ENCODE measurements around the gene USP2.
A peak's percentile ranks its signal among the peaks of the same experiment; 100 is the strongest.

The USP2 gene

GRCh38 chr11:119363081-119363850 lies 18.2 kb downstream of the USP2 start:
- DNase-seq: no peak

DNA sequence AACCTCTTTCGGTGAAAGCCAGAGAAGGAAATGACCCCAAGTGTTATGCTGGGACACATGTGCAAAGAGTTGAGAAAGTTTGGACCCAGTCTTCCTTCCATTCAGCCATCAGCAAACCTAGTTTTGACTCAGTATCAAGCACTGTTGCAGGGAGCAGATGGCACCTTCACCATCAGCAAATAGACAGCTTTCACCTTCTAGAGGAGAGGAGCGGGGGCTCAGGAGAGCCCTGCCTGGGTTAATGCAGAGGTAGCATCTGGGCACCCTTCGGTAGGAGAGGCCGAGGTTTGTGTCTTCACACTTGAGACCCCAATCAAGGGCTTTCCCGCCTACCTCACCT lies 18.8 kb downstream of the USP2 start:
- DNase-seq: no peak

- no peak for DNase-seq
Measured at GRCh38 chr11:119361941-119362725, 19.4 kb downstream of the USP2 start.

GRCh38 chr11:119361056-119361787 lies 20.3 kb downstream of the USP2 start:
- peak; percentile 76 for DNase-seq

GRCh38 chr11:119359365-119360214 lies 21.9 kb downstream of the USP2 start:
- no peak for DNase-seq

DNA sequence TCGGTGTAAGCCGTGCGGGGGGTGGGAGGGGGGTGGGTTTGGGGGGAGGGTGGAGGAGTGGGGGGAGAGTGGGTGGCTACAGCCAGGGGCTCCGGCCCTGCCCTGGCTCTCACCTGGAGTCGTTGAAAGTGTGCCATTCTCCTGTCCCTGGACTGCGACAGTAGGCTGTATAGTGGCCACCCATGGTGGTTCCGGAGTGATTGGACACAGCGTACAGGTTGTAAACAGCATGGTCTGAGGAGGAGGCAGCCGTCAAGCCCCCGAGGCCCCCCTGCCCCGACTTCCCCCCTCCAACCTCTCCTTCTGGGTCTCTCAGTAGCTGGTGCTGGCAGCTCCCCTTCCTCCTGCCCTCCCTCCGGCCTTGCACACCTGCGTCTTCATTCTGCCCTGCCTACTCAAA lies 24.4 kb downstream of the USP2 start:
- no peak for DNase-seq

DNA sequence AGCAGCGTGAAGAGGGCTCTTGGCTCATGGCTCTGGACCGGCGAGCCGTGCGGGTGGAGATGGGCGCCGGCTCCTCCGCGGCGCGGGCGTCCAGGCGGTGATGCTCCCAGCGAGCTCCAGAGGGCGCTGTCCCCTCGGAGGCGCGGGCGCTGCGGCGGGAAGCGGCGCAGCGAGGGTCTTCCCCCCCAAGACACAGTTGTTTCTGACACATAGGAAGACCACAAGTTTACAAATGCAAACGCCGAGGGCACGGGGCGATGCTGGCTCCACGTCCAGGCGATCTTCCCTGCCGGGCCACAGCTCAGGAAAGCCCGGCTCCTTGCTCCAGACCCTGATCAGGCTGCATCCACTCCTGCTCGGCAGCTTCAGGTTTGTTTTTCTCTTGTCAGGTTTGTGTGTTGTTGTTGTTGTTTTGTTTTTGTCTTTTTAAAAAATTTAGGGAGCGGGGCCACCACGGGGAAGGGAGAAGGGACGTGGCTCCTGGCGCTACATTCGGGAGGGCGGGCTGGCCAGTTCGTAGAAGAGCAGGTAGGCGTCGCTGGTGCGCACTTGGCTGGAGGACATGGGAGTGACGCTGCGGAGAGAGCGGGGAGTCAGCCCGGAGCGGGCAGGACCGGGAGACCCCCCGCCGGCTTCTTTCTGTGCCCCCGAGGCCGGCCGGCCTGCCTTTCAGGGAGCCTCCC lies 25.0 kb downstream of the USP2 start:
- peak; percentile 78 for DNase-seq

DNA sequence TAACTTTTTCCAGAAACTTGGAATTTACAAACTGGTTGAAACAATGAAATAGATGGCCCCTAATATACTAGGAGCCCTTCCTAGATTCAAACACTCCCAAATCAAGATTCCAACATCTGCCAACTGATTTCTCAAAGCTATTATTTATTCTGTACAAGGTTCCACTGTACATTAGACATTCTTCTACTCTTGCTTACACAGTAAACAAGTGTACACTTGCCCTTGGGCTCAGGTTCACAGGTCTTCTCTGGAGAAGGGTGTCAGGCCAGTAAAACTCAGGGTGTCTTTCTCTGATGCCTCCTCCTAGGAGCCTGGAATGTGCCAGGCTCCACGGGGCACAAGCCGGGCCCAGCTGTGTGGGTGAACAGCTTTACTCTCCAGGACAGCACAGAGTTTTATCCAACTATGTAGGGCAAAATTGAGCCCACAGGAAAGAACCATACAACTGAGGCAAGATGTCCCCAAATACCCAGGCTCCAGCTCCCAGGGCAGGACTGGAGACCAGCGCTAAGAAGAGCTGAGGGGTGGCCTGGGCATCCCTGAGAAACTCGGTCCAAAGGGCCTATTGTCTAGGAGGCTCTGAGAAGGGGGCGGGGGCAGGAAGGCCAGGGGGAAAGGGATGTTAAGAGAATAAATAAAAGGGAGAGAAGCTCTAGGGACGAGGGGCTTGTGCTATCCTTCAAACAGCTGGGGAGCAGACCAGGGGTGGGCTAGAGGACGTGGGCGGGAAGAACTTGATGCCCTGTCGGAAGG lies 26.2 kb downstream of the USP2 start:
- DNase-seq: no peak

DNA sequence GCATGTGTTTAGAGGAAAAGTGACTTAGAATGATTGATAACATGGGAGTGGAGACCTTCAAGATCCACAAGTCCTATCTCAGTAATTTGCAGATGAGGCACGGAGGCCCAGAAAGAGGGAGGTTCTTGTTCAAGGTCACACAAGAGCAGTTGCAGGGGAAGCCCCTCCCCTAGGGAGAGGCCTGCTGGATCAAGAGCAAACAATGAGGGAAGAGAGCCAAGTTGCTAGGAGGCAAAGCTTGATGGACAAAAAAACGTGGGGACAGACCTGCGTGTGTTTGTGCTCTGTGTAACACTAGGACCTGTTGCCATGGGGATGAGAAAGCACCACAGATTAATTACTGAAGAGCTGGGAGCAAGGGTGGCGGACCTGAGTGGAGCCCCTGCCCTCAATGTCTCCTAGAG lies 28.6 kb downstream of the USP2 start:
- no peak for DNase-seq

GRCh38 chr11:119351232-119351631 lies 30.3 kb downstream of the USP2 start:
- DNase-seq: no peak

GRCh38 chr11:119350302-119350701 lies 31.2 kb downstream of the USP2 start:
- DNase-seq: no peak

GRCh38 chr11:119347940-119348605 lies 33.4 kb downstream of the USP2 start:
- DNase-seq: no peak

DNA sequence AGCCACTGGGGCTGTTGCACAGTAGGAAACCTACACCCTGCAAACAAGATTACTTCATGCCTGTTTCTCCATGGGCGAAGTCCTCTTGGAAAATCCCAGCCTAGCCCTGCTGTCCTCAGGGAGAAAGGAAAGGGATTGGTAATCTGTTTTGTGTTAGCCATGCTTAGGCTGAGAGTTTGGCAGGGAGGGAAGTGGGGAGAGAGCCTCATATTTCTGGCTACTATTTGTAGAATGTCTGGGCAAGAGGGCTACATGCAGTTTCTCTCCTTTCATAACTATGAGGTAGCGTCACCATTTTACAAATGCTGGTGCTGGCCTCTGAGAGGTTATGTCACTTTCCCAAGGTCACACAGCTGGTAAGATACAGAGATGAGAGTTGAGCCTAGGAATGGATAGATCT lies 34.2 kb downstream of the USP2 start:
- DNase-seq: peak; percentile 84

GRCh38 chr11:119346605-119347004 lies 34.9 kb downstream of the USP2 start, which contains the start of gene MFRP:
Gene MFRP (minus strand): TSS chr11:119346705. CDS start chr11:119346513, 192 bp downstream.
- DNase-seq: no peak

DNA sequence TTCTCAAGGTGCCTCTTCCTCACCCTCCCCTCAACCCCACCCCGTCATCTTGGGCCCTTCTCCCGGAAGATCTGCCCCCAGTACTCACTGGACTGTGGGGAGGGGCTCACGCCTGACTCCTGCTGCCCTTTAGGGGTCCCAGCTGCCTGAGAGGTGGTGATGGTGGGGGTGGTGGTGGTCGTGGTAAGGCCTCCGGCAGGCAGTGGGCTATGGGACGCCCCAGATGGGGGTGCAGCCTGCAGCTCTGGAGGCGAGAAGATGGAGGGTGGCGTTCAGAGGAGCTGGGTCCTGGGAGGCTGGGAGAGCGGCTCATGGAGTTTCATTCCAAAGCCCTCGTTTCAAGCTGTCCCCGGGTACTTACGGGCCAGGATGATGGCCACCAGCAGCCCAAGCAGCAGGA lies 35.8 kb downstream of the USP2 start:
- no peak for DNase-seq

DNA sequence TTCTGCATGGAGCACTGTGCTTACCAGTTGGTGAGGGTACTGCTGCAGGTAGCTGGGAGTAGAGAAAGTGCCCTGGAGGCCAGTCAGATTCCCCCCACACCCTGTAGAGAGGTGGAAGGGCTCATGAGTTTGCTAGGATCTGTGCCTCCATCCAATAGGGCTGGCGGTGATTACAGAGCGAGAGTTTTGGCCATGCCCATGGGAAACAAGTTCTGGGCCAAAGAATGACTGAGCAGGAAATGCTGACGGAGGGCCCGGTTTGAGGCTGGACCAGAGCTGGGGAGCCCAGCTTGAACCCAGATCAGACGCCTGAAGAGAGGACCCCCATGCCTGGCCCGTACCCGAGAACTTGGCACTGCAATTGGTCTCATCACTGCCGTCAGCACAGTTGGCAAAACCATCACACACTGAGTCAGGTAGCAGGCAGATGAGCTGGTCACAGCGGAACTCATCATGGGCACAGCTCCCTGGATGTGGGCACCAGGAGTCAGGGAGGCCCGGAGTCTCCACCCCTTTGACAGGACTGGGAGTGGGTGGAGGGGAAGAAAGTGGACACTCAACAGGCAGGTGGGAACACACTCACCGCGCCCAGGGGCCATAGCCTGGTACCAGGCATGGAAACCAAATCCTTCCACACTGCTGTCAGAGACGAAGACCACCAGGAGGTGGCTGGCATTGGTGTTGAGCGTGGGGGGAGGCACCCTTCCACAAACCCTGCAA lies 37.0 kb downstream of the USP2 start:
- DNase-seq: no peak

- DNase-seq: no peak
Measured at GRCh38 chr11:119343726-119344125, 37.8 kb downstream of the USP2 start.

DNA sequence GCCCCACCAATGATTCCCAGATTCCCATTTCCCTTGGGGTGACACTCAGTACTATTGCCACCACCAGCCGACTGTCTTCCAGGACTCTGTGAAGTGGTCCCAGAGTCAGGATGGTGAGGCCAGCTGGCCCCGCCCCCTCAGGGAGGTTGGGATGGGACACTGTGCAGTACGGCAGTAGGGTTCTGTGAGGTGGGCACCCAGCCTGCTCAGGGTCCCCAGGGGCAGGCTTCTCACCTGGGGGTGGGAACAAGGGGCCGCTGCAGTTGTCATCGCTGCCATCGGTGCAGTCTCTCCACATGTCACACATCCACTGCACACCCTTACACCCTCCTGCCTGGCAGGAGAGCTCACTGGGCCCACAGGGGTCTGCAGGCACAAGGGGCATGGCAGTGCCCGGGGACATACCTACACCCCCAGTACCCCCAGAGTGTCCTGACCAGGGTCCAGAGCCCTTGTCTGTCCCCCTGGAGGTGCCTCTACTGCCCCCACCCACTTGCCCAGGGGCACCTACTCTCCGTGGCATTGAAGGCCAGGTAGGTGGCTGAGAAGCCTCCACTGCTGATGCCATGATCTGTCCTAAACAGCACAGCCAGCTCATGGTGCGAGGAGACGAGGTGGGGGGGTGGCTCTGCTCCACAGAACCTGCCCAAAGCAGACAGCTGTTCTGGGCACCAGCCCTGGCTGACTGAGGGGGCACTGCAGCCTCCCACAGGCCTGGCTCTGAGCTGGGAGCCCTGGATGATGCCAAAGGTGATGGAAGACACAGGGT lies 38.9 kb downstream of the USP2 start:
- DNase-seq: no peak

DNA sequence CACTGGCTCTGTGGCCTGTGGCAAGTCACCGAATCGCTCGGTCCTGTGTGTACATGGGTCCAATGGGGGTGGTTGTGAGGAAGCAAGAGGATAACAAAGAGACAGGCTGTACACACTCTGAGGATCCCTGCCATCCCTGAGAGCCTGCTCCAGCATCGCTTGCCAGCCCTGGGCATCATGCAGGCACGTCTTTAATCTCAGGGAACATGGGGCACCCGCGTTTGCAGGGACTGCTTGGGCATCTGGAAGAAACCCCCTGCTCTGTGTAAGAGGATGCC lies 39.5 kb downstream of the USP2 start:
- DNase-seq: no peak
